Loucy (cell line): Measurements from ENCODE around the gene ADAMTS12.

Experiments used
- H2AFZ ChIP-seq: fragments of 200-600 bp; sonication (generic); 2 replicates; pipeline ENCODE4 v1.6.0; 2016; ENCODE audit warnings: antibody characterized with exemption, mild to moderate bottlenecking, low read length, moderate library complexity
- H3F3A ChIP-seq: fragments of 200-600 bp; 2 replicates; pipeline ENCODE4 v1.6.0; 2016; ENCODE audit warnings: antibody characterized with exemption, low read depth, mild to moderate bottlenecking
- H3K27me3 ChIP-seq: fragments of 200-600 bp; sonication (generic); 2 replicates; pipeline ENCODE4 v1.6.1; 2014; ENCODE audit warnings: low read length, mild to moderate bottlenecking; ENCODE audit not compliant: insufficient read depth, poor library complexity, severe bottlenecking
- H3K36me3 ChIP-seq: fragments of 200-600 bp; sonication (generic); 2 replicates; pipeline ENCODE4 v1.6.1; 2016; ENCODE audit warnings: low read length; ENCODE audit not compliant: insufficient read depth
- H3K4me1 ChIP-seq: fragments of 200-600 bp; sonication (generic); 2 replicates; pipeline ENCODE4 v1.5.1; 2014; ENCODE audit warnings: low read length, mild to moderate bottlenecking; ENCODE audit not compliant: insufficient read depth, poor library complexity, severe bottlenecking
- H3K4me2 ChIP-seq: fragments of 200-600 bp; sonication (generic); 2 replicates; pipeline ENCODE4 v1.6.0; 2014; ENCODE audit warnings: antibody characterized with exemption, low read length, low read depth, mild to moderate bottlenecking; ENCODE audit not compliant: poor library complexity, severe bottlenecking
- H3K4me3 ChIP-seq: fragments of 200-600 bp; sonication (generic); 2 replicates; pipeline ENCODE4 v1.5.1; 2014; ENCODE audit warnings: low read length, mild to moderate bottlenecking, mixed read lengths; ENCODE audit not compliant: poor library complexity, severe bottlenecking
- H3K79me2 ChIP-seq: fragments of 200-600 bp; sonication (generic); 2 replicates; pipeline ENCODE4 v1.6.1; 2014; ENCODE audit warnings: low read length; ENCODE audit not compliant: insufficient read depth
- H3K9ac ChIP-seq: fragments of 200-600 bp; sonication (generic); 2 replicates; pipeline ENCODE4 v1.6.0; 2014; ENCODE audit warnings: mild to moderate bottlenecking, low read depth, low read length, moderate library complexity; ENCODE audit not compliant: poor library complexity, severe bottlenecking
- H3K9me2 ChIP-seq: fragments of 200-600 bp; sonication (generic); replicated peaks from 2 replicates; pipeline ENCODE4 v1.6.1; 2016; ENCODE audit warnings: low read depth, low read length, mixed read lengths
- H3K9me3 ChIP-seq: fragments of 200-600 bp; sonication (generic); 2 replicates; pipeline ENCODE4 v1.6.1; 2014; ENCODE audit warnings: mild to moderate bottlenecking, antibody characterized with exemption, low read length, low read depth; ENCODE audit not compliant: insufficient read depth
- H4K20me1 ChIP-seq: fragments of 200-600 bp; sonication (generic); 2 replicates; pipeline ENCODE4 v1.6.0; 2014; ENCODE audit warnings: antibody characterized with exemption, low read length, mild to moderate bottlenecking; ENCODE audit not compliant: insufficient read depth, poor library complexity, severe bottlenecking
- CTCF ChIP-seq: fragments of 200-600 bp; sonication (generic); conservative IDR thresholded peaks from 2 replicates; pipeline ENCODE4 v1.5.1; 2014; ENCODE audit warnings: mild to moderate bottlenecking, antibody characterized with exemption, low read length
- EZH2phosphoT487 ChIP-seq: fragments of 200-600 bp; IDR thresholded peaks from 2 replicates; pipeline ENCODE4 v1.6.1; 2018; ENCODE audit warnings: antibody characterized with exemption, mild to moderate bottlenecking, moderate library complexity, borderline replicate concordance

The ADAMTS12 gene

GRCh38 chr5:33808699-33809098 is 83.1 kb downstream of the ADAMTS12 start:
- Histone ChIP-seq H3K4me2 (no peak overlapping the region), H4K20me1 (no peaks in the 10 kb centered on the region), H3K9me3 (no peaks in the 10 kb centered on the region), H3K4me3 (no peak overlapping the region), H3K27me3 (no peaks in the 10 kb centered on the region), H3K4me1 (no peaks in the 10 kb centered on the region), H3K9me2 (no peaks in the 10 kb centered on the region; the same call in 1 of the 2 replicates), H3F3A (no peaks in the 10 kb centered on the region), H2AFZ (no peak overlapping the region), H3K9ac (no peak overlapping the region), H3K79me2 (no peaks in the 10 kb centered on the region), H3K36me3 (no peaks in the 10 kb centered on the region)
- TF ChIP-seq CTCF (no peak), EZH2phosphoT487 (no peak)

GRCh38 chr5:33807771-33808170 is 84.0 kb downstream of the ADAMTS12 start:
- H3K4me1 ChIP-seq = no peaks in the 10 kb centered on the region
- H3K4me2 ChIP-seq = no peak overlapping the region
- H3K9ac ChIP-seq = no peak overlapping the region
- H3K79me2 ChIP-seq = no peaks in the 10 kb centered on the region
- H3K9me2 ChIP-seq = no peaks in the 10 kb centered on the region; the same call in 1 of the 2 replicates
- no peaks in the 10 kb centered on the region for H3K36me3 ChIP-seq
- H3K27me3 ChIP-seq = no peaks in the 10 kb centered on the region
- no peak overlapping the region for H2AFZ ChIP-seq
- no peaks in the 10 kb centered on the region for H4K20me1 ChIP-seq
- H3K4me3 ChIP-seq = no peak overlapping the region
- H3K9me3 ChIP-seq = no peaks in the 10 kb centered on the region
- TF ChIP-seq EZH2phosphoT487 = no peak
- no peak for TF ChIP-seq CTCF
- H3F3A ChIP-seq = no peaks in the 10 kb centered on the region

- Histone ChIP-seq H2AFZ (no peak overlapping the region; the same call in 1 of the 2 replicates), H3K27me3 (no peaks in the 10 kb centered on the region), H3K4me3 (no peak overlapping the region), H3K79me2 (no peaks in the 10 kb centered on the region), H3K4me2 (no peak overlapping the region), H3K9me3 (no peaks in the 10 kb centered on the region), H3K9me2 (no peaks in the 10 kb centered on the region; the same call in 1 of the 2 replicates), H4K20me1 (no peaks in the 10 kb centered on the region), H3K9ac (no peak overlapping the region), H3K36me3 (no peaks in the 10 kb centered on the region), H3F3A (no peaks in the 10 kb centered on the region), H3K4me1 (no peaks in the 10 kb centered on the region)
- TF ChIP-seq EZH2phosphoT487 (no peak), CTCF (no peak)
These were observed 84.9 kb downstream of the ADAMTS12 start for GRCh38 chr5:33806738-33807442.
